Measurements from ENCODE around the gene ELOVL3.

GRCh38 chr10:102200751-102201640 lies 25.1 kb upstream of the ELOVL3 start:
- TF ChIP-seq CTCF (IDR thresholded peaks at IDR 0.05), result no peak
- TF ChIP-seq POLR2A (IDR thresholded peaks at IDR 0.05), result no peak
